Nucleus accumbens (tissue), 56 donors: Measurements from ENCODE around the gene RTN4R.

Source experiments
- DNase-seq, 56 donors: peaks; one replicate each; lab custom pipeline; 2025; lab: John Stamatoyannopoulos, UW

Gene RTN4R

GRCh38 chr22:20207277-20208025 lies 60.7 kb downstream of the RTN4R start:
- no peak for DNase-seq

GRCh38 chr22:20206709-20207215 lies 61.4 kb downstream of the RTN4R start:
- no peak for DNase-seq

GRCh38 chr22:20205964-20206708 lies 62.0 kb downstream of the RTN4R start:
- DNase-seq, result no peak

GRCh38 chr22:20205464-20205963 lies 62.6 kb downstream of the RTN4R start:
- DNase-seq, result no peak

GRCh38 chr22:20204806-20205205 lies 63.3 kb downstream of the RTN4R start:
- DNase-seq, result no peak

- no peak for DNase-seq
Measured at GRCh38 chr22:20204311-20204710, 63.8 kb downstream of the RTN4R start.

GRCh38 chr22:20203552-20204201 lies 64.4 kb downstream of the RTN4R start:
- DNase-seq, result no peak

GRCh38 chr22:20203142-20203551 lies 65.0 kb downstream of the RTN4R start:
- no peak for DNase-seq

- DNase-seq, result no peak
Measured at GRCh38 chr22:20201837-20202392, 66.2 kb downstream of the RTN4R start.

GRCh38 chr22:20199906-20200305 lies 68.2 kb downstream of the RTN4R start:
- no peak for DNase-seq

- DNase-seq, result no peak
Measured at GRCh38 chr22:20199413-20199842, 68.7 kb downstream of the RTN4R start.

GRCh38 chr22:20198557-20199319 lies 69.4 kb downstream of the RTN4R start:
- DNase-seq, result no peak

- no peak for DNase-seq
Measured at GRCh38 chr22:20197407-20198030, 70.6 kb downstream of the RTN4R start.

- no peak for DNase-seq
Measured at GRCh38 chr22:20196094-20196842, 71.8 kb downstream of the RTN4R start.

- no peak for DNase-seq
Measured at GRCh38 chr22:20194681-20195593, 73.2 kb downstream of the RTN4R start.

GRCh38 chr22:20193761-20194494 lies 74.2 kb downstream of the RTN4R start:
- DNase-seq, result no peak
